Activated CD4-positive, alpha-beta T cell treated with anti-CD3 and anti-CD28 coated beads, Interleukin-2, amount 10 ng/mL, durations not matched to agents 24 days and 14 days (primary cell): Measurements from ENCODE around the gene GJC2. TPM values are rescaled to one million over a fixed set of nuclear protein-coding genes. Genes with fewer than 3 reads are reported as not detected.
"Not testable (repeated sequence)": the region's sequence is repeated elsewhere in the genome, so short reads cannot be mapped to it uniquely, and the experiment has no call there.

ENCODE experiments used
- DNase-seq: peaks from one replicate; pipeline ENCODE4 v3.0.0; 2022
- H3K27ac Mint-ChIP-seq: one replicate; pipeline ENCODE4 v1.8.0; 2022; ENCODE audit warnings: mild to moderate bottlenecking, mixed read lengths
- H3K27me3 Mint-ChIP-seq: one replicate; pipeline ENCODE4 v1.8.0; 2022; ENCODE audit warnings: mixed read lengths
- H3K36me3 Mint-ChIP-seq: one replicate; pipeline ENCODE4 v1.8.0; 2022; ENCODE audit warnings: low read depth, mild to moderate bottlenecking, mixed read lengths
- H3K4me1 Mint-ChIP-seq: one replicate; pipeline ENCODE4 v1.8.0; 2021; ENCODE audit warnings: mixed read lengths
- H3K4me3 Mint-ChIP-seq: one replicate; pipeline ENCODE4 v1.8.0; 2022; ENCODE audit warnings: mild to moderate bottlenecking, moderate library complexity, mixed read lengths
- H3K9me3 Mint-ChIP-seq: one replicate; pipeline ENCODE4 v1.8.0; 2021; ENCODE audit warnings: mixed read lengths
- intact Hi-C: fragments of 100-400 bp; cut with micrococcal nuclease; formaldehyde crosslinking; loops from one replicate; pipeline ENCODE4 v1.15.1; 2023
- total RNA-seq: library from RNA; stranded (reverse); gene quantifications from 2 replicates; pipeline ENCODE4 v1.2.3, GENCODE V29; 2022

The GJC2 gene
- total RNA-seq, 1 donor from 2014 or later, result 0.96 TPM

GRCh38 chr1:228108055-228108690 lies 41.6 kb upstream of the GJC2 start:
- H3K27ac Mint-ChIP-seq, result peak overlapping the region; percentile 88
- peaks cover 19% of the 10 kb centered on the region for H3K36me3 Mint-ChIP-seq
- H3K4me1 Mint-ChIP-seq, result peaks cover 33% of the 10 kb centered on the region
- peaks cover 4% of the 10 kb centered on the region for H3K27me3 Mint-ChIP-seq
- intact Hi-C loops, result loop anchor here (5.0 to 10.0 kb wide), 2 partner anchors 299 to 343 kb away; partner anchors contain the start of gene TRIM11
- peak overlapping the region; percentile 95 for H3K4me3 Mint-ChIP-seq
- DNase-seq, result no peak
- H3K9me3 Mint-ChIP-seq, result no peaks in the 10 kb centered on the region

DNA sequence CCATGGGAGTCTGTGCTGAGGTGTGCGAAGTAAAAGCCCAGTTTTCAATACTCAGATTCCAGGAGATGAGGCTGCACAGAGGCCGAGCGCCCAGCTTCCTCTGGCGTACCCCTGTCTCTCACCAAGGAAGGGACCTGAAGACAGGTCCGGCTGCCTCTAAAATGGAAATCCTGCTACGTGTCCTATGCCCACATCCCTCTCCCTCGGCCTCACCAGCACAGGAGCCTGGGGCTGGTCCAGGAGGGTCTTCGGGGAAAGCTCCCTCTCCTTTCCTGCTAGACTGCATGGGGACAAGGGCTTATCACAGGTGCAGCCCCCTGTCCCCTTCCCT lies 41.0 kb upstream of the GJC2 start:
- H3K27ac Mint-ChIP-seq, result peak overlapping the region; percentile 88

GRCh38 chr1:228109073-228109961 lies 40.4 kb upstream of the GJC2 start, which contains the start of gene MRPL55:
Gene MRPL55, minus strand, starts transcription at chr1:228109299. Its CDS starts 1,039 bp downstream, at chr1:228108260.
- Mint-ChIP-seq H3K27ac (peak within 1 kb of the TSS; percentile 88), H3K9me3 (no peaks in the 10 kb centered on the region), H3K27me3 (peaks cover 2% of the 10 kb centered on the region), H3K4me3 (peak within 1 kb of the TSS; percentile 95), H3K36me3 (peaks cover 18% of the 10 kb centered on the region), H3K4me1 (peaks cover 23% of the 10 kb centered on the region)
- intact Hi-C loops, result loop anchor here (1.0 to 10.0 kb wide), 6 partner anchors 27 to 345 kb away; partner anchors contain the start of genes ARF1, GUK1 and TRIM11
- peak; percentile 100 for DNase-seq

More for the DNA sequence above, 41.0 kb upstream of the GJC2 start:
- peaks cover 28% of the 10 kb centered on the region for H3K4me1 Mint-ChIP-seq
- peaks cover 18% of the 10 kb centered on the region for H3K36me3 Mint-ChIP-seq
- peaks cover 2% of the 10 kb centered on the region for H3K27me3 Mint-ChIP-seq
- DNase-seq, result no peak
- H3K4me3 Mint-ChIP-seq, result peak overlapping the region; percentile 95
- H3K9me3 Mint-ChIP-seq, result no peaks in the 10 kb centered on the region
- intact Hi-C loops, result loop anchor here (1.0 to 10.0 kb wide), 6 partner anchors 26 to 344 kb away; partner anchors contain the start of genes ARF1, GUK1 and TRIM11

DNA sequence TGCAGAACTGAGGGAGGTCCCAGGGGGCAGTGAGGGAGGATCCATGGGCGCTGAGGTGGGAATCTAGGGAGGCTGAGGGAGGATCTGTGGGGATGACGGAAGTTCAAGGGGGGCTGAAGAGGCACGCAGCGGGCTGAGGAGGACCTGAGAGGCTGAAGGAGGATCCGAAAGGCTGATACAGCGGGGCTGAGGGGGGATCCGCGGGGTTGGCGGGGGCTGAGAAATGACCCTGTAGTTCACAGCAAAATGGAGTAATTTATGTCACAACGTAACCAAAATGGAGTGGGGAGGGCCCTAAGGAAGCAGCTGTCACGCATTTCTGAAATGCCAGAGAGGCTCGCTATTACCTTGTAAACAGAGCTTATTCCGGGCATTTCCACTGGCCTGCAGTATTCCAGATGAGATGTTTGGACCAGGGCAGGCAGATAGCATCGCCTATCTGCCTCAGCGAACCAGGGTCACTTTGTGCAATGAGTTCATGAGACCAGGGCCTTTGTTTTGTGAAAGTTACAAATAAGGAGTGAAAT lies 39.7 kb upstream of the GJC2 start:
- no peak for DNase-seq
- Mint-ChIP-seq H3K36me3 (peaks cover 16% of the 10 kb centered on the region), H3K4me1 (peaks cover 20% of the 10 kb centered on the region), H3K4me3 (peak overlapping the region; percentile 95), H3K27ac (peak overlapping the region; percentile 88), H3K27me3 (peaks cover 2% of the 10 kb centered on the region), H3K9me3 (no peaks in the 10 kb centered on the region)
- intact Hi-C loops, result loop anchor here (1.0 to 10.0 kb wide), 7 partner anchors 28 to 345 kb away; partner anchors contain the start of genes ARF1, GUK1 and TRIM11

DNA sequence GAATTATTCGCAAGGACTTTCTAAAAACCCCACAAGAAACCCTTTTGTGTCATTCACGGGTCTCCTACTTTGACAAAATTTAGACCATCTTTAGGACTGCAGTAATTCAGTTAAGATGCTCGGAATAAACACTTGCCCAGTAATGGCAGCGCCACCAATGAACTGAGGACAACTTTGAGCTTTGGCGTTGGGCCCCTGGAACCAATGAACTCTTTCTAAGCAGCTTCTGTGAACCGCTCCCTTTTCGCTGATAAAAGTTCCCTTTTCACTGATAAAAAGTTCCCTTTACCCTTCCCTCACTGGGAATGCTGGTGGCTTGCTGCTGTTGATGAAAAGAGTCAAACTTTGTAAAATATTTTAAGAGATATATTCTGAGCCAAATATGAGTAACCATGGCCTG lies 39.2 kb upstream of the GJC2 start:
- H3K36me3 Mint-ChIP-seq, result peaks cover 15% of the 10 kb centered on the region
- H3K4me3 Mint-ChIP-seq, result no peak overlapping the region
- intact Hi-C loops, result loop anchor here (2.0 kb wide), 1 partner anchor 166 kb away; no protein-coding TSS in a partner anchor
- no peak overlapping the region for H3K27ac Mint-ChIP-seq
- no peaks in the 10 kb centered on the region for H3K9me3 Mint-ChIP-seq
- no peak for DNase-seq
- peaks cover 20% of the 10 kb centered on the region for H3K4me1 Mint-ChIP-seq
- peaks cover 2% of the 10 kb centered on the region for H3K27me3 Mint-ChIP-seq

- H3K9me3 Mint-ChIP-seq, H3K27ac Mint-ChIP-seq, H3K4me3 Mint-ChIP-seq, H3K27me3 Mint-ChIP-seq, DNase-seq: not testable (repeated sequence)
- Mint-ChIP-seq H3K4me1 (peaks cover 20% of the 10 kb centered on the region), H3K36me3 (peaks cover 14% of the 10 kb centered on the region)
- intact Hi-C loops, result loop anchor here (2.0 kb wide), 1 partner anchor 165 kb away; no protein-coding TSS in a partner anchor
Measured at GRCh38 chr1:228111315-228111714, 38.4 kb upstream of the GJC2 start.

DNA sequence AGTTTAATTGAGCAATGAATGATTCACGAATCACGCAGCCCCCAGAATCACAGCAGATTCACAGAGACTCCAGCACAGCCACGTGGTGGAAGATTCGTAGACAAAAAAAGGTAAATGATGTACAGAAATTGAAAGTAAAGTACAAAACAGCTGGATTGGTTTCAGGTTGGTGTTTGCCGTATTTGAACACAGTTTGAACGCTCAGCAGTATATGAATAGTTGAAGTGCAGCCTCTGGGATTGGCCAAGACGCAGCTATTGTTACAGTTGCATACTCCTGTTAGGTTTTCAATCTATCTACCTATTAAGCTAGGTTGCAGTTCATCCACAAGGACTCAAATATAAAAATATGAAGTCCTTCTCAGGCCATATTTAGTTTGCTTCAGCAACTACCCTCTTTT lies 37.6 kb upstream of the GJC2 start:
- H3K9me3 Mint-ChIP-seq, result no peaks in the 10 kb centered on the region
- peaks cover 8% of the 10 kb centered on the region for H3K36me3 Mint-ChIP-seq
- no peak overlapping the region for H3K4me3 Mint-ChIP-seq
- DNase-seq, result no peak
- intact Hi-C loops, result no loop called here
- H3K27ac Mint-ChIP-seq, result no peak overlapping the region
- peaks cover 20% of the 10 kb centered on the region for H3K4me1 Mint-ChIP-seq
- peaks cover 2% of the 10 kb centered on the region for H3K27me3 Mint-ChIP-seq

GRCh38 chr1:228112617-228113016 lies 37.1 kb upstream of the GJC2 start:
- DNase-seq, result no peak
- Mint-ChIP-seq H3K27me3 (peaks cover 2% of the 10 kb centered on the region), H3K36me3 (peaks cover 6% of the 10 kb centered on the region)

DNA sequence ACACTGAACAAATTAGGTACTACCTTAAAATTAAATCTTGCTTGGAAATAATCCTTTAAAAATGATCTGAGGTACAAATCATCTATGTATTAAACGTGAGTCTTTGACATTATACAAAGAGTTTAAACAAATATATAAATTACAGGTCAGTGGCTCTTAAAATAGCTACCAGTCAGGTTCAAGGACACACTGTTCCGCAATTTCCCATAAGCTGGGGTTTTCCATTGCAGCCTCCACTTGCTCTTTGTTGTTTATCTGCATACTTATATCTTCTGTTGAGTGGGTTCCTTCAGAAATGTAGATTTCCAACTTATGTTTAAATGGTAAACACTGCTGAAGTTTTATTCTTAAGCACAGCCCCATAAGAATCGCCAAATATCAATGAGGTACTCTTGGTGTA lies 34.9 kb upstream of the GJC2 start:
- Mint-ChIP-seq H3K27ac (no peak overlapping the region), H3K9me3 (peaks cover 8% of the 10 kb centered on the region), H3K4me3 (no peak overlapping the region), H3K27me3 (no peaks in the 10 kb centered on the region), H3K36me3 (peaks cover 3% of the 10 kb centered on the region), H3K4me1 (peaks cover 5% of the 10 kb centered on the region)
- DNase-seq, result no peak
- intact Hi-C loops, result no loop called here

More at GRCh38 chr1:228112617-228113016, 37.1 kb upstream of the GJC2 start:
- peaks cover 20% of the 10 kb centered on the region for H3K4me1 Mint-ChIP-seq
- intact Hi-C loops, result no loop called here
- peaks cover 2% of the 10 kb centered on the region for H3K9me3 Mint-ChIP-seq
- H3K27ac Mint-ChIP-seq, result no peak overlapping the region
- H3K4me3 Mint-ChIP-seq, result no peak overlapping the region

GRCh38 chr1:228117335-228117734 lies 32.4 kb upstream of the GJC2 start:
- H3K9me3 Mint-ChIP-seq, result peaks cover 8% of the 10 kb centered on the region
- no peak for DNase-seq
- H3K36me3 Mint-ChIP-seq, result peaks cover 3% of the 10 kb centered on the region
- no peaks in the 10 kb centered on the region for H3K27me3 Mint-ChIP-seq
- H3K4me1 Mint-ChIP-seq, result peaks cover 2% of the 10 kb centered on the region
- no peak overlapping the region for H3K4me3 Mint-ChIP-seq
- intact Hi-C loops, result no loop called here
- no peak overlapping the region for H3K27ac Mint-ChIP-seq

DNA sequence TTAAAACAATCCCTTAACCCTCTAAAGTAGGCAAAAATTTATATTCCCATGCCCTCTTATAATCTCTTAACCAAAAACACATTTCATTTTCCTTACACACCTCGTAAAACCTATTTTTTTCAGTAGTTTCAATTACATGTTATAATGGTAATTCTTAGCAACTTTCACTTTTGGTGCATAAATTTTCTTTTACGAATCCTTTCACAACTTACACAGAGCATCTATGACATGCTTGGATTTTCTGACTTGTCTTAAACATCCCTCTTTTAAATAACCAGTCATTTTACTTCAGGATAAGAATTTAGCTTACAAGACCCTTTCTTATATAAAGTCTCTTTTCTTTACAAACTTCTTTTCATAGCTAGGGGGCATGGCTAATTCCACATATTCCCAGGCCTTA lies 31.7 kb upstream of the GJC2 start:
- peaks cover 3% of the 10 kb centered on the region for H3K36me3 Mint-ChIP-seq
- intact Hi-C loops, result no loop called here
- peaks cover 8% of the 10 kb centered on the region for H3K9me3 Mint-ChIP-seq
- peaks cover 4% of the 10 kb centered on the region for H3K27me3 Mint-ChIP-seq
- DNase-seq, result no peak
- peaks cover 2% of the 10 kb centered on the region for H3K4me1 Mint-ChIP-seq
- no peak overlapping the region for H3K27ac Mint-ChIP-seq
- no peak overlapping the region for H3K4me3 Mint-ChIP-seq

DNA sequence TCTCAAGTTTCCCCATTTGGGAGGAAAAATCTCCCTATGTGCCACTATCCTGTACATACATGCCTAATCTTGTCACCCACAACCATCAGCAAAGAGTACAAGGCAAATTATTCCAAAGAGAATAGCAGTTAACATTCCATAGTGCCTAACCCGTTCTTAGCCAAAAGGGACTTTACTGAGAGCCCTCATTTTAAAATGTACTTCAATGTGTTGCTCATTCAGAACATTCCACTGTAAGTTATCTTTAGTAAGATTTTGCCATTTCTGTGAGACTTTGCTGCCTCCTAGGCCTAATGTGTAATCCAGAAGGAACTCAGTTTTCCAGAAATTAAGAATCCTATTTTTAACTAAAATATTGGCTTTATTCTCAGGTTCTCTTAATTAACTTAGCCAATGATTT lies 29.4 kb upstream of the GJC2 start:
- no peak overlapping the region for H3K4me3 Mint-ChIP-seq
- no peak overlapping the region for H3K27ac Mint-ChIP-seq
- intact Hi-C loops, result no loop called here
- peaks cover 3% of the 10 kb centered on the region for H3K4me1 Mint-ChIP-seq
- H3K27me3 Mint-ChIP-seq, result peaks cover 4% of the 10 kb centered on the region
- H3K9me3 Mint-ChIP-seq, result peaks cover 8% of the 10 kb centered on the region
- peaks cover 3% of the 10 kb centered on the region for H3K36me3 Mint-ChIP-seq
- no peak for DNase-seq

GRCh38 chr1:228120857-228121489 lies 28.8 kb upstream of the GJC2 start:
- DNase-seq, result no peak

More at GRCh38 chr1:228120857-228121489, 28.8 kb upstream of the GJC2 start:
- Mint-ChIP-seq H3K27me3 (peaks cover 4% of the 10 kb centered on the region), H3K27ac (no peak overlapping the region), H3K9me3 (peaks cover 8% of the 10 kb centered on the region), H3K4me1 (peaks cover 5% of the 10 kb centered on the region), H3K4me3 (no peak overlapping the region), H3K36me3 (peaks cover 3% of the 10 kb centered on the region)
- intact Hi-C loops, result no loop called here
